ENCODE results near the gene VN1R4.
"Not testable (repeated sequence)": the region's sequence is repeated elsewhere in the genome, so short reads cannot be mapped to it uniquely, and the experiment has no call there.

Gene VN1R4

GRCh38 chr19:53267623-53268022 lies at the start of gene VN1R4:
Gene VN1R4, minus strand, starts transcription at chr19:53267723. Its CDS starts 58 bp downstream, at chr19:53267665.
- DNase-seq = not testable (repeated sequence)

- DNase-seq = no peak
Observed at GRCh38 chr19:53311897-53312296, 44.4 kb upstream of the VN1R4 start.

GRCh38 chr19:53311044-53311443 lies 43.5 kb upstream of the VN1R4 start:
- no peak for DNase-seq

GRCh38 chr19:53308339-53308811 lies 40.9 kb upstream of the VN1R4 start:
- no peak for DNase-seq

GRCh38 chr19:53301341-53301740 lies 33.8 kb upstream of the VN1R4 start:
- DNase-seq = not testable (repeated sequence)

- no peak for DNase-seq
Observed at GRCh38 chr19:53294786-53295441, 27.4 kb upstream of the VN1R4 start.

- DNase-seq = no peak
Observed at GRCh38 chr19:53290758-53291549, 23.4 kb upstream of the VN1R4 start.

GRCh38 chr19:53285087-53285486 lies 17.6 kb upstream of the VN1R4 start:
- DNase-seq = no peak

- not testable (repeated sequence) for DNase-seq
Observed at GRCh38 chr19:53281947-53282346, 14.4 kb upstream of the VN1R4 start.

GRCh38 chr19:53275480-53275879 lies 8.0 kb upstream of the VN1R4 start:
- DNase-seq = no peak

- DNase-seq = no peak
Observed at GRCh38 chr19:53272044-53272443, 4.5 kb upstream of the VN1R4 start.

GRCh38 chr19:53269861-53270260 lies 2.3 kb upstream of the VN1R4 start:
- DNase-seq = not testable (repeated sequence)

- not testable (repeated sequence) for DNase-seq
Observed at GRCh38 chr19:53257715-53258342, 9.7 kb downstream of the VN1R4 start, which contains the start of gene VN1R2. Gene VN1R2, plus strand, starts transcription at chr19:53258292. Its CDS starts 84 bp downstream, at chr19:53258376.

- DNase-seq = peak; percentile 24
Observed at GRCh38 chr19:53254411-53255341, 12.8 kb downstream of the VN1R4 start, which contains the start of gene ZNF677. Gene ZNF677, minus strand, starts transcription at chr19:53254873. Its CDS starts 3,323 bp downstream, at chr19:53251550.

GRCh38 chr19:53246498-53246897 lies 21.0 kb downstream of the VN1R4 start:
- no peak for DNase-seq

GRCh38 chr19:53237114-53237777 lies 30.3 kb downstream of the VN1R4 start:
- no peak for DNase-seq

GRCh38 chr19:53224606-53225005 lies 42.9 kb downstream of the VN1R4 start:
- no peak for DNase-seq

- not testable (repeated sequence) for DNase-seq
Observed at GRCh38 chr19:53222716-53223115, 44.8 kb downstream of the VN1R4 start.
